ENCODE results near the gene KIRREL3. TPM values are rescaled to one million over a fixed set of nuclear protein-coding genes. Genes with fewer than 3 reads are reported as not detected.

The KIRREL3 gene
- polyA plus RNA-seq, 2 of the 4 experiments (the other 2 are of a cell fraction): 3.0 to 11.0 TPM

DNA sequence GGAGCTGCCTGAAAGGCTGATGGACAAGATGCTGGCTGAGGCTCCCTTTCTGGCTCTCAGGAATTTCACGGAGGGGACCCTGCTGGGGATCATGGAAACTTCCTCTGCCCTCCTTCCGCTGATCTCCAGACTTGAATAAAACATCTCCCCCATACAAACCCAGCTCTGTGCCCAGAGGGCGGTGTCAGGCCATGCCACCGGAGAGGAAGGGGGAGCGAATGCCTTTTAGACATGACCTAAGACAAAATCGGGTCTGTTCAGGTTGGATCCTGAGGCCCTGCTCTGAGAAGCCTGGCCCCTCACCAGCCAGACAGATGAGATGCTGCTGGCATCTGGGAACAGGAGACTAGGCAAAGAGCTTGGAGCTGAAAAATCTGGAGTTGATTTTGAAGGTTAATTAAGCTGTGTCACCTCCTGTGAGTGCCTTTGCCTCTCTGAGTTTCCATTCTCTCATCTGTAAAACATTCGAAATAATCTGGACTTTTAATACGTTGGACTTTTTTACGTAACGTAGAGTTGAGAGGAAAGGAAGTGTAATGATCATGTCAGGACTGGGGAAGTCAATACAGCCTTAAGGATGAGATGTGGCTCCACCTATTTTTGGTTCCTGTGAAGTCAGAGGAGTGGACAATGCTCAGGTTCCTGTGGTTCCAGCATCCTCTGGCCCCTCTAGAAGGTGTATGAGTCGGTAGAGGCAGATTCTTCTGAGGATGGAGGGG, 481.4 kb downstream of the KIRREL3 start:
- Histone ChIP-seq H3K9me3 (no peaks in the 10 kb centered on the region), H3K4me1 (peaks cover 6% of the 10 kb centered on the region; the same call in 1 of the 3 replicates), H3K4me3 (no peak overlapping the region), H3K27ac (no peak overlapping the region), H3K4me2 (no peak overlapping the region)
- CTCF ChIA-PET: no interaction called here
- DNase-seq (ENCODE audit: low read depth in 1 of 2, low spot score in 1 of 2): no peak
- no peak for TF ChIP-seq KDM1A (IDR thresholded peaks at IDR 0.05; ENCODE audit: low read depth)
- no peak for TF ChIP-seq POLR2AphosphoS2 (conservative IDR thresholded peaks at IDR 0.05; ENCODE audit: low read length)
- ATAC-seq: no peak
- POLR2A ChIA-PET: no interaction called here
- 83% methylated on average over 11 of the region's 11 CpGs for WGBS (ENCODE audit: missing lambda C conversion rate)
- FAIRE-seq: no peak

DNA sequence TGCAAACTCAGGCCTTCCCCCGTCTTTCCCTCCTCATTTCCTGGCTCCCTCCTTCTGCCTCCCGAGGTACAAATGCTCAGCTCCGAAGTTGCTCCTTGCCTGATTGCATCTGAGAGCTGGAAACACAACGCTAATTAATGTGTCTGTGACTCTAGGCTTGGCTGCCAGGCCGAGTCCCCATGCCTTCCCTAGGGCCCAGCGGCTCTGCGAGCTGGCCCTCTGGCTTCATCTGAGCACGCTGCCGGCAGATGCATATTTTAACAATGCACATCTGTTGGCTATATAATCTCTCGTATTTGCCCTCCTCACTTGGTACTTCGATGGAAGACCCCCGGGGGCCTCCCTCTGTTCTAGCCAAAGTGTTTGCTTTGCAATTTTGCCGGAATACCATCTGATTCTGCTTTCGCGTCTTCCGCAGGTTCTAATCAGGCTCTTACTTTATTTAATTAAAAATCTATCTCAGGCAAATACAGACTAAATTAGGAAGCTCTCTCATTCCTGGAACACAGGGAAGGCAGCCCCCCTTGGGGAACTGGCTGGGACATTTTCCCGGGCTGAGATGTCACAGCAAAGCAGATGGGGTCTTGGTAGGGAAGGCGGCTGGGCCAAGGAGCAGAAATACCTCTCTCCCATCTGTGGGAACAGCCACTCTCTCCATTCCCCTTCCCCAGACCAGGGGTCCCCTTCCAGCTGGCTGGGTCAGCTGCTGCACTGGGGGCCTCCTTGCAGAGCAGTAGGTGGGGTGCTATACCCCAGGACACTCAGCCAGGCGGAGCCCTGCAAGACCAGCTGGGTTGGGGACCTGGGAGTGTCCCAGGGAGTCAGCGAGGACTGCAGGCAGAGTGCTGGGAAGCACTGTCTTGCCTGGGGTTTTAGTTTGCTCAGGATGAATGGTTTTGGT, 482.2 kb downstream of the KIRREL3 start:
- Histone ChIP-seq H3K9me3 (no peaks in the 10 kb centered on the region), H3K4me2 (no peak overlapping the region), H3K4me1 (peaks cover 6% of the 10 kb centered on the region; the same call in 1 of the 3 replicates), H3K4me3 (no peak overlapping the region), H3K27ac (no peak overlapping the region)
- POLR2A ChIA-PET: no interaction called here
- no peak for ATAC-seq
- no peak for TF ChIP-seq HMGXB4 (CRISPR knock-in tag; IDR thresholded peaks at IDR 0.05; ENCODE audit: borderline replicate concordance)
- no peak for DNase-seq (ENCODE audit: low read depth in 1 of 2, low spot score in 1 of 2)
- CTCF ChIA-PET: interaction anchor here (0.7 kb wide), 1 partner anchor 272 kb away, joined by 3 read pairs; no protein-coding TSS in a partner anchor
- no peak for FAIRE-seq
- WGBS (ENCODE audit: missing lambda C conversion rate): 70% methylated on average over 17 of the region's 20 CpGs

- no peaks in the 10 kb centered on the region for H3K4me1 ChIP-seq
- ATAC-seq: no peak
- no peak for FAIRE-seq
- no peak overlapping the region for H3K4me2 ChIP-seq
- H3K4me3 ChIP-seq: no peak overlapping the region
- no peak for DNase-seq (ENCODE audit: low read depth in 1 of 2, low spot score in 1 of 2)
- TF ChIP-seq NPAS2 (CRISPR knock-in tag; IDR thresholded peaks at IDR 0.05; ENCODE audit: borderline replicate concordance) (no peak), ZNF302 (CRISPR knock-in tag; IDR thresholded peaks at IDR 0.05) (no peak), RAD21 (conservative IDR thresholded peaks at IDR 0.05 in 1 of 2, IDR thresholded peaks at IDR 0.05 in 1 of 2) (no peak), POLR2A (IDR thresholded peaks at IDR 0.05; ENCODE audit: low read length) (no peak), CBX2 (IDR thresholded peaks at IDR 0.05; ENCODE audit: borderline replicate concordance, low read depth) (no peak), HEYL (CRISPR knock-in tag; IDR thresholded peaks at IDR 0.05) (no peak), CTCF (IDR thresholded peaks at IDR 0.05) (no peak), E2F6 (IDR thresholded peaks at IDR 0.05; ENCODE audit: borderline replicate concordance, low read depth) (no peak), EHMT2 (IDR thresholded peaks at IDR 0.05; ENCODE audit: low read depth) (no peak), TP53 (CRISPR knock-in tag; IDR thresholded peaks at IDR 0.05) (no peak), KDM1A (IDR thresholded peaks at IDR 0.05; ENCODE audit: low read depth) (no peak), ATOH8 (CRISPR knock-in tag; IDR thresholded peaks at IDR 0.05; ENCODE audit: low read depth) (no peak), FOSL2 (IDR thresholded peaks at IDR 0.05) (no peak), FOSL2 (CRISPR knock-in tag; IDR thresholded peaks at IDR 0.05) (no peak), EHF (CRISPR knock-in tag; IDR thresholded peaks at IDR 0.05) (no peak)
- H3K9me3 ChIP-seq: no peaks in the 10 kb centered on the region
- ChIA-PET POLR2A (no interaction called here), CTCF (no interaction called here)
- H3K27ac ChIP-seq: no peak overlapping the region
- 70% methylated on average over 5 of the region's 5 CpGs for WGBS (ENCODE audit: missing lambda C conversion rate)
Observed at GRCh38 chr11:126515501-126515900, 485.1 kb downstream of the KIRREL3 start.

Data from A549 (cell line).